HG03095 (cell line): ENCODE data around the gene C10orf71.

Experiments used
- ATAC-seq: cut with Tn5 transposase; IDR thresholded peaks from one replicate; pipeline ENCODE4 v1.9.1; 2021; ENCODE audit warnings: moderate library complexity; ENCODE audit not compliant: unreplicated experiment

Gene C10orf71

DNA sequence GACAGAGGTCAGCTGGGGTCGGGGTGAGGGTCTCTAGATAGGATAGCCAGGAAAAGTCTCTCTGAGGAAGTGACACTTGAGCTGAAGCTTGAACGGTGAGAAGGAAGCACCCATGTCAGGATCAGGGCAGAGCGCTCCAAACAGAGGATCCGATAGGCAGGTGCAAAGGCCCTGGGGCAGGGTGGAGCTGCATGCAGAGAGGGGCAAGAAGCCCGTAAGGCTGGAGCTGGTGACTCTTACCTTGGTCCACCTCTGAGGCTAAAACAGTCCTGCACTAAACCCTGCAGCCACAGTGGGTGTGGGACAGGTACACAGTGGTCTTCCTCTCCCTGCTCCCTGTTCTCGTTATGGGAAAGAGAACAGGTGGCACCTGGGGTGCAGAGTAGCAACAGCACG lies 5.8 kb upstream of the C10orf71 start:
- ATAC-seq = no peak

DNA sequence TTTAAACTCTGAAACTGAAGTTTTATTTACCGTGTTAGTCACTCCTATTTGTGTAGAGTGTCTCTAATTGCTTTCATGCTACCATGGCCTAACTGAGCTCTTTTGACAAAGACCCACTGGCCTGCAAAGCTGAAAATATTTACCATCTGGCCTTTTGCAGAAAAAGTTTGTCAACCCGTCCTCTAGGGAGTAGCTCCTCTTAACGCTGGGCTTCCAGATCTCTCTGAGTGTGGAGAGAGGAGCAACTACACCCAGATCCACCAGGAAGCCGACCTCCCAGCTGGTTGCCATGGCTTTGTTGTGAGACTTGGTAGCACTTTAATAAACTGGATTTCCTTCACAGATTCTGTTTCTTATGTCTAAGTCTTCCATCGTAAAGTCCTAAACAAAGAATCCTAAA lies 4.2 kb upstream of the C10orf71 start:
- ATAC-seq = no peak

GRCh38 chr10:49295297-49295696 lies 3.7 kb upstream of the C10orf71 start:
- no peak for ATAC-seq

- no peak for ATAC-seq
Measured at GRCh38 chr10:49296382-49296781, 2.6 kb upstream of the C10orf71 start.

DNA sequence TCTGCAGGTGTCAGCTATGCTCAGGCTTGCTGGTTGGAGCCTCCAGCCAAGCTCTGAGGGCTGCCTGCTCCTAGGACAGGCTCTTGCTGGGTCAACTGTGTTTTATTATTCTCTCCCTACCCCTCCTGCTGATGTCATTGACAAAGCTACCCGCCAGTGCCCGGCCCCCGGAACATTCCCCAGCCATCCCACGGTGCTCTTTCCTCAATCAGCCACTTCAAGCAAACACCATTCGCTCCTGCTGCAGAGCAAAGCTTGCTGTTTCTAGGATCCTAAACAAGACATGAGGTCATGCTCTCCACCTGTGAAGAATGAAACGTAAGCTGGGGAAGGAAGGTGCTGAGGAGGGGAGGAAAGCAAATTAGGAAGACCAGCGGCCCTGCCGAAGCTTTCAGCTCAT lies 2.1 kb upstream of the C10orf71 start:
- no peak for ATAC-seq

DNA sequence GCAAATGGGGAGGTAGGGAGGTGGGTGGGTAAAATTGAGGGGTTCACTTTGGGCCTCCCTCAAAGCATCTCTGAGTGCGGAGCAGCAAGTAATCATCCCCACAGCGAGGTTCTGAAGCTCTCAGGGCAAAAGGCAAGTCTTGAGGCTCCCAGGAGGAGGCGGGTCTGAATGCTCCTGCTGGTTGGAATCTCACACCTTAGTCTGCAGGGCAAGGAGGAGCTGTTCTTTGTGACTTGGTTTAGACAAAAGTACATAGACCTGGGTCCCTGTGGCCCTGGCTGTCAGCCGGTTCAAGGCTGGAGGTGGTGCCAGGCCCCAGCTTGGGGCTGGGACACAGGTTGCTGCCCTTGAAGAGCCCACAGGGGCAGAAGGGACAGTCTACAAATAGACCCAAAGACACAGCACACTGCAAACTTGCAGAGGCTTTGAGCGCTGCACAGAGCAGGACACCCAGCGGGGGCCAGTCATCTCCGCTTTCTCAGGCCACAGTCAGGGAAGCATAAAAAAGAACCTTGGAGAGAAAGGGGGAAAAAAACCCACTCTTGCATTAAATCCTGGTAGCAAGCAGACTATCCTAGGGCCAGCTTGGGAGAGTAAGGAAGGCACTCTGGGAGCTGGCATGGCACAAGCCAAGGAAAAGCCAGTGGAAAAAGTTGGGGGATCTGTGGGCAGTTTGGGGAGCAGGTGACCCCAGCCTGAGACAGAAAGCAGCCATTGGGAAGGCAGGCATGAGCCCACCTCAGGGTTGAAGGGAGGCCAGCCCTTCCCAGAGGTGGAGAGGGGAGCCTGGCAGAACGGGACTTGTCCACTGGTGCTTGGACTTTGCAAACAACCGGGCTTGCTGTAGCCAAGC lies 926 bp upstream of the C10orf71 start:
- no peak for ATAC-seq

DNA sequence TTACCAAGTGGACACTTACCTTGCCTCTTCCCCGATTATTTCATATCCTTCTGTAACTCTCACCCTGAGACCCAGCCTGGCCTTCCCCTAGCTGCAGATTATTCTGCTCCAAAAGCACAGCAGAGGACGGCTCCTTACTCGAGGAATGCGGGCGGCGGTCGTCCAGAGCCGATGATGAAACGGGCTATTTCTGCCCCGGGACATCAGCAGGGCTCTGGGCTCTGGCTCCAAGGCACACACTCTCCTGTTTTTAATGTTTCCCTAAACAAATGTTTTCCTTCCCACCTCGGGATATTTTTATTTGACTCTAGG lies 343 bp upstream of the C10orf71 start:
- ATAC-seq = no peak

DNA sequence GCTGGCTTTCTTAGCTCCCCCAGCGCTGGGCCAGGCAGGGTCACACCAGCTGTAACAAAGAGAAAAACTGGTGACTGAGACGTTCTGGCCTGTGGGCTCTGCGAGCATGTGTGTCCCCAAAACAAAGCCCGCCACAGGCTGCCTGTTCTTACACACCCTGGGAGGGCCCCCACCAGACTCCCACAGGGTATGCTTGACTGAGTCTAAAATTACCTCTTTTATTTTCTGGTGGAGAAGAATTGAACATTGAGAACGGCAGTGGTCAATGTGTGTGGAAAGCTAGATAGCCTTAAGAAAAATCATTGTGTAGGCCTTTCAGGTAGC lies 808 bp downstream of the C10orf71 start:
- ATAC-seq = peak; percentile 54

- ATAC-seq = peak; percentile 66
Measured at GRCh38 chr10:49300140-49300974, 1.4 kb downstream of the C10orf71 start.

DNA sequence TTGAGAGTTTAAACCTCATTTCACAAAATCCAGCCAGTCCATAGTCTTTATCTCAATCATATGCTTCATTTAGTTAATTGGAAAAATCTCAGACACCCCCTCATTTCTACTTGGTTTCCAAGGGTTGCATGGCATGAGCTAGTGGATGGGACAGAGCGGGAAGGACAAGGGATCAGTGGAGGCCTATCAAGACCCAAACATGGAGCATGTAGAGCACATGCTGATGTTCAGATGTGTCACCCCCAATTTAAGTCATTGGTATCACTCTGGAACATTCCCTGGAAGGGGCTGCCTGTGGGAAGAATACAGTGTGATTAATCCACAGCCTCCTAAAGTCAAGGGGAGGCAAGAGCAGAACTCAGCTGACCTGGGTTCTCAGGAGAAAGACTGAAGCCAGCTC lies 2.3 kb downstream of the C10orf71 start:
- ATAC-seq = no peak

GRCh38 chr10:49302088-49302487 lies 3.1 kb downstream of the C10orf71 start:
- ATAC-seq = no peak

- no peak for ATAC-seq
Measured at GRCh38 chr10:49303711-49304110, 4.7 kb downstream of the C10orf71 start.

GRCh38 chr10:49304137-49304536 lies 5.2 kb downstream of the C10orf71 start:
- ATAC-seq = no peak

GRCh38 chr10:49307921-49308320 lies 9.0 kb downstream of the C10orf71 start:
- no peak for ATAC-seq

- no peak for ATAC-seq
Measured at GRCh38 chr10:49308881-49309280, 9.9 kb downstream of the C10orf71 start.

GRCh38 chr10:49309691-49310411 lies 10.9 kb downstream of the C10orf71 start:
- ATAC-seq = no peak

- ATAC-seq = no peak
Measured at GRCh38 chr10:49310460-49310859, 11.5 kb downstream of the C10orf71 start.

DNA sequence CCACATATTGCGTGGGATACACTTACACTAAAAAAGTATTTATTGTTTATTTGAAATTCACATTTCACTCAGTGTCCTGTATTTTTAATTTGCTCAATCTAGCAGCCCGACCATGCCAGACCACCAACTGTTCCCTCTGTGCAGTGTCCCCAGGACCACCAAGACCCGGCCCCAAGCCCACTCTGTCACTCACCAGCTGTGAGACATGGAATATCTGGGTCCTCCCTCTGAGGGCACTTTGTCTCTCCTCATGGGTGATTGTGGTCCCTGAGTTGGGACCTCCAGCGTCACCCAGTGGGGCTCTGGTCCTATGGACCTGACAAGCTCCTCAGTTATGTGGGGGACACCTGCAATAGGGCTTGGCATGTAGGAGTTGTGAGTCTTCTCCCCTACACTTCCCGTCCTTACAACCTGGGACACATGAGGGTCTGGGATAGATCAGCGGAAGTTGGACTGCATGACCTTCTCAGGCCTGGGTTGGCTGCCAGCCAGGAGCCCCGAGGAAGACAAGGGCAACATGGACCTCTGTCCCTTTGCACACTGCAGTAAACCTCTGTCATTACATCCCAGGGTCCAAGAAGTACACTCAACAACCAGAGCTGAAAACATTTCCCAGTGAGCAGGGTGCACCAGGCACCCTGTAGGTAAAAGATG lies 12.1 kb downstream of the C10orf71 start:
- ATAC-seq = no peak

DNA sequence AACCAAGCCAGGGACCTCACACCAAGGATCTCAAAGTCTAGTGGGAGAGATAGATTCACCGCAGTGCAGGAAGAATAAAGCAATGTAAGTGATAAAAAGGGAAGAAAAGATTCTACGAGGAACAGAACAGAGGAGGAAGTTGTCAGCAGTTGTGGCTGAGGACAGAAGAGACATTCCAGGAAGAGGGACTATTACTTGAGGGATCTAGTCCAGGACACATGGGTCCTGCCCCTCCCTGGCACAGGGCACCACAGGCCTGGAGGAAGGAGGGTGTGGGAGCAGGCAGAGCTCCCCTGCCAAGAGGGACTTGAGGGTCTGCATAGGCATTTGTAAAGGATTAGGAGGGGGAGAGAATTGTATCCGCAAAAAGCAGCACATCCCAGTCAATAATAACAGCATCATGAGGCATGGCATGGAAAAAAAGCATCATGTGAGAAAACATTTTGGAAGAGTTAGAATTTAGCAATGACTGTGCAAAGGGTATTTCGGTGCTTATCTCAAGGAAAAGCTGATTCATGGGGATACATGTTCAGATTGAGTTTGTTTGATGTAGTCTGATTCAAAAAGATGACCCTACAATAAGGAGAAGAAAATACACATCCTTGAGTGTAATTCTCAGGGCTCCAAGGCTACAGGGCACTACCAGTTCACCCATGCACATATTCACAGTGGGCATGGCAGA lies 12.7 kb downstream of the C10orf71 start:
- ATAC-seq = no peak

- no peak for ATAC-seq
Measured at GRCh38 chr10:49312246-49312869, 13.4 kb downstream of the C10orf71 start.
